Left cardiac atrium (tissue), 4 donors: ENCODE measurements around the gene CARM1. TPM values are rescaled to one million over a fixed set of nuclear protein-coding genes. Genes with fewer than 3 reads are reported as not detected.
"Not testable (repeated sequence)": the region's sequence is repeated elsewhere in the genome, so short reads cannot be mapped to it uniquely, and the experiment has no call there.

Source experiments
- ATAC-seq, 2 donors: fragments of 200-7000 bp; cut with Tn5 transposase; one replicate each; pipeline ENCODE4 v1.9.1; 2020; ENCODE audit warnings: mild to moderate bottlenecking in 2 of 2, moderate library complexity in 2 of 2
- DNase-seq: peaks from one replicate; pipeline ENCODE4 v3.0.0-alpha.2; 2020
- intact Hi-C, 2 donors: fragments of 100-400 bp; cut with DNase I; formaldehyde crosslinking; loops; one replicate each; pipeline versions ENCODE4 v1.14.1 to v1.15.1; 2022 to 2023
- long read RNA-seq: library from polyadenylated mRNA; unstranded; transcript quantifications from one replicate; pipeline ENCODE4 v2.0.0, GENCODE V29; 2021
- total RNA-seq, 2 donors: library from RNA; stranded (reverse); fragmentation: NEBNext Ultra II Directional; extraction: Animal tissue kit (Norgen Biotek cat#: 25700); gene quantifications; one replicate each; pipeline ENCODE4 v1.2.1, GENCODE V29; 2021
- donor health status: DM: no; HTN: yes; CAD: no.
- donor health status: DM: no; HTN: yes; CAD: no; lungs with severe emphysema.
- donor health status: DM: yes; HTN: yes; CAD: no.
- donor health status: Dilated cardiomyopathy.

Gene CARM1
- total RNA-seq, result 10 to 100 TPM; 31.9 to 32.4 TPM
- long read RNA-seq, partial matches to known transcripts, result 0 of 3 reads
- long read RNA-seq, other reads (novel, unspliced or antisense), result 3 of 3 reads

DNA sequence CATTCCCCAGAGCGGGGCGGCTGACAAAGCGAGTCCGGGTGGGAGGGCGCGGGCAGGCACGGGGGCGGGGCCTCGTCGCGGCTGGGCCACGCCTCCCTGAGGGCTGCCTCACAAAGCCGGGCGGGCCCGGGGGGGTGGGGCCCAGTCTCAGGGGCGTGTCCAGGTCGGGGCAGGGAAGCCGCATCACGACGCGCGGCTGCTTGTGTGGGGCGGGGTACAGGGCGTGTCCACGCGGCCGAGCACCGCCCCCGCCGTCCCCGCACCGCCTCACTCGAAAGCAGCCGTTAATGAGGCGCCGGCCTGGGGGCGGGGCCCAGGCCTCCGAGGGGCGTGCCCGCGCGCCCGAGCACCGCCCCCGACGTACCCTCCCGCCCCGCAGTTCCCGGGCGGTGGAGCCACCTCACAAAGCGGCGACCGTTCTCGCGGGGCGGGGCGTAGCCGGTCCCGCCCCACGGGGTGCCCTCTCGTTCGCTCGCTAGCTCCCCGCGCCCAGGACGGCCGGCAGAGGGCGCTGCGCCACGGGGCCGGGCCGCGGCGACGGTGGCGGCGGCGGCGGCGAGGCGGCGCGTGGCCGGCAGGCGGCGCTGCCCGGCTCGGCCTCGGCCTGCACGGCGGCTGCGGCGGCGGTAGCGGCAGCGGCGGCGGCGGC lies at the start of gene CARM1:
TSS of gene CARM1 (plus strand) at position 599 of the 649 bp plus-strand sequence. CDS start 150 bp downstream, outside the sequence.
- intact Hi-C loops, result loop anchor here in 1 of 2 donors (5.0 to 10.0 kb wide), 2 partner anchors 54 to 154 kb away; partner anchors contain the start of genes DNM2, TIMM29 and YIPF2

DNA sequence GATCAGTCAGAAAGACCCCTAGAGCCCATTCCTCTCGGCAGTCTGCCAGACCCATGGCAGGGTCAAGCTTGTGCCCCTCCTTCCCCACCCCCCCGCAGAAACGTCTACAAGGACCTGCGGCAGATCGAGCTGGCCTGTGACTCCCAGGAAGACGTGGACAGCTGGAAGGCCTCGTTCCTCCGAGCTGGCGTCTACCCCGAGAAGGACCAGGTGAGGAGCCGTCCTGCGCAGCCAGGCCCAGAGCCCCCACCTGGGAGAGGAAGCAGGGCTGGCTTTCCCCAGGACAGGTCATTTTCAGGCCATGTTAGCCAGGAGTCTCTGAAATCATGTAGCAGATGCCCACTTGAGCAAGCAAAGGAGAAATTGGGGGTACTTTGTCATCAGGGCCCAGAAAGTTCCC lies 47.7 kb upstream of the CARM1 start:
- no peak for DNase-seq
- ATAC-seq, result no peak

More for the DNA sequence above, at the start of gene CARM1:
- DNase-seq, result peak; percentile 99
- ATAC-seq, result peak; percentile 96 to 97

DNA sequence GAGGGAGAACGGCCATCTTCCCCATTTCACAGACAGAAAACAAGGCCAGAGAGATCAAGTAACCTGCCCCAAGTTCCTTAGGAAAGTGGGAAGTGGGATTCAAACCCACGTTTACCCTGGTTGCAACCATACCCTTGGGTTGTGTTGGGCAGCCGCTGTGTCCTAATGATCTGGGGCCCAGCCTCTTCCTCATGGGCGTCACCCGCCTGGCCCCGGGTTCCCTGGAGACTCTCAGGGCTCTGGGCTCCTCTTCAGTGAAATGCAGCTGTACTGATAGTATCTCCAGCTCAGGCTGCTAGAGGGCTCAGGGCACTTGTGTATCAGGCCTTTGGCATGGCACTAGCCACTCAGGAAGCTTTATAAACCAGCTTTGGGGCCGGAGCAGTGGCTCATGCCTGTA lies 45.1 kb upstream of the CARM1 start:
- DNase-seq, result no peak
- intact Hi-C loops, result no loop called here
- ATAC-seq, result no peak

More for the DNA sequence above, 47.7 kb upstream of the CARM1 start:
- intact Hi-C loops, result no loop called here

DNA sequence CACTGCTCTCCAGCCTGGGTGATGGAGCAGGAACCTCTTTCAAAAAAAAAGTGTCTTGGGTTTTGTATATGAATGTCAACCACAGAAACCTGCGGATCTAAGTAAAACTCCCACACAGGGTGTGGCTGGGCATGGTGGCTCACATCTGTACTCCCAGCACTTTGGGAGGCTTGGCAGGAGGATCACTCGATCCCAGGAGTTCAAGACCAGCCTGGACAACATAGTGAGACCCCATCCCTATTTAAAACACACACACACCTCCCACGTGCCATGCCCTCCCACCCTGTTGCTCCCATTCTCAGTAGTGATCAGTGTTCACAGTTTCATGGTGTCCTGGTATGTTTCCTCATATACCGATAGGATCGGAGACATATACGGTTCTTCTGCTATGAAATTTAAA lies 44.5 kb upstream of the CARM1 start:
- ATAC-seq, result no peak
- intact Hi-C loops, result no loop called here
- DNase-seq, result no peak

DNA sequence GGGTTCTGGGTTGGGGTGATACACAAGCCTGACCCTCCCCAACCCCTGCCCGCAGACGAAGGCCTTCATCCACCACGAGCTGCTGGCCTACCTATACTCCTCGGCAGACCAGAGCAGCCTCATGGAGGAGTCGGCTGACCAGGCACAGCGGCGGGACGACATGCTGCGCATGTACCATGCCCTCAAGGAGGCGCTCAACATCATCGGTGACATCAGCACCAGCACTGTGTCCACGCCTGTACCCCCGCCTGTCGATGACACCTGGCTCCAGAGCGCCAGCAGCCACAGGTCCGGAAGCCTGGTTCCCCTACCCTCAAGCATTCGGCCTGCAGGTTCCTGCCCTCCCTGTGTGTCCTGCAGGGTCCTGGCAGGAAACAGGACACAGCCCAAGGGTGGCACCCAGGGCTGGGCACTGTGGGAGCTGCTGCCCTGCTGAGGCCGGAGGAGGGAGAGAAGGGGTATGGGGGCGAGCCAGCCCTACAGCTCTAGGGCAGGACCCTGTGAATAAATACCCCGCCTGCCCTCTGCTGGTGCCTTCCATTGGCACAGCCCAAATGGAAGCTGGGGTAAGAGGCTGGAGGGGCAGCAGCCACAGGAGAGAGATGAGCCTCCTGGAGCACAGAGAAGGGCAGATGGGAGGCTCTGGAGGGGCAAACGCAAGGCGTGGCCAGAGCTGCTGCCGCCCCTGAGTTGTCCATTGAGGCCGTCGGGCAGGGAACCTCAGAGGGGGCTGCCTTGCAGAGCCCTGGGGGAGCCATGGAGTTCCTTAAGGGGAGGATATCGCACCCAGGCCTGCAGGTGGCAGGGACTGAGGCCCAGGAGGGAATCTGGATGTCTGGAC lies 42.2 kb upstream of the CARM1 start:
- DNase-seq (no peak), ATAC-seq (no peak)
- intact Hi-C loops, result no loop called here

DNA sequence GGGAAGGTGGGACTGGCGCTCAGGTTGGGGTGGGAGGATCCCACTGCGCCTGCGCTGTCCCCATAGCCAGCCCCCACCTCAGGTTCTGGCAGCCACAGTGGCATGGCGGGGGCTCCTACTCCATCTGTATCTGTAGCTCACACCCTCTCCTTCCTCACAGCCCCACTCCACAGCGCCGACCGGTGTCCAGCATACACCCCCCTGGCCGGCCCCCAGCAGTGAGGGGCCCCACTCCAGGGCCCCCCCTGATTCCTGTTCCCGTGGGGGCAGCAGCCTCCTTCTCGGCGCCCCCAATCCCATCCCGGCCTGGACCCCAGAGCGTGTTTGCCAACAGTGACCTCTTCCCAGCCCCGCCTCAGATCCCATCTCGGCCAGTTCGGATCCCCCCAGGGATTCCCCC lies 41.4 kb upstream of the CARM1 start:
- no peak for ATAC-seq
- intact Hi-C loops, result no loop called here
- DNase-seq, result no peak

DNA sequence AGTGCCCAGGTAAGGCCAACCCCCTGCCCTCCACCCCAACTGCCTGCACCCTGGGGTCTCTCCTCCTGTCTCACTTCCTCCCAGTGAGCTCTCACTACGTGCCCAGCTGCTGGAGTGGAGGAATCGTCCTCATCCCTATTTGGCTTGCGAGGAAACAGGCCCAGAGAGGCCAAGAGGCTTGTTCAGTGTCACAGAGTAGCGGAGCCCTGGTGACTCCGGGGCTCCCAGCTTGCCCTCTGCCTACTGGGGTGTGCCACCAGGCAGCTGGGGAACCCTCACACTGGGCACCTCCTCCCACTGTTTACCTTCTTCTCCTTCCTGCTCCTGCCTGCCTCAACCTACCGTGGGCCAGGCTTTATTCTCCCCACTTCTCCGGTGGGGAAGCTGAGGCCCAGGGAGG lies 41.0 kb upstream of the CARM1 start:
- DNase-seq (no peak), ATAC-seq (no peak)
- intact Hi-C loops, result no loop called here

DNA sequence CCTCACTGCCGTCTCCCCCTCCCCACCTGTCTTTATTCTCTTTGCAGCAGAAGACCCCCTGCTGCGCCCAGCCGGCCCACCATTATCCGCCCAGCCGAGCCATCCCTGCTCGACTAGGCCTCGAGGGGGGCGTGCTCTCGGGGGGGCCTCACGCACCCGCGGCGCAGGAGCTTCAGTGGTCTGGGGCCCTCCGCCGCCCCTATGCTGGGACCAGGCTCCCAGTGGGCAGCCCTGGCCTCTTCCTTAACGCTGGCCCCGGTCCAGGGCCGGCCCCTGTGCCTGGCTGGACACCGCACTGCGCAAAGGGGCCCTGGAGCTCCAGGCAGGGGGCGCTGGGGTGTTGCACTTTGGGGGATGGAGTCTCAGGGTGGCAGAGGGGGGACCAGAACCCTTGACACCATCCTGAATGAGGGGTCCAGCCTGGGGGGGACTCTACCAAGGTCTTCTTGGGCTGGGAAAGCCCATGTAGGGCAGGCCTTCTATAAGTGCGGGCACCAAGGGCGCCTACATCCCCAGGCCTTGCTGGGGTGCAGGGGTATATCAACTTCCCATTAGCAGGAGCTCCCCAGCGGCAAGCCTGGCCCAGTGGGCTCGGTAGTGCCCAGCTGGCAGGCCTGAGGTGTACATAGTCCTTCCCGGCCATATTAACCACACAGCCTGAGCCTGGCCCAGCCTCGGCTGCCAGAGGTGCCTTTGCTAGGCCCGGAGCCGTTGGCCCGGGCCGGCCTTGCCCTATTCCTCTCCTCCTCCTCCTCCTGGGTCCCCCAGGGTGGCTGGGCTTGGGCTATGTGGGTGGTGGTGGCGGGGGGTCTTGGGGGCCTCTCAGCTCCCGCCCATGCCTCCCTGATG lies 40.2 kb upstream of the CARM1 start:
- intact Hi-C loops, result no loop called here
- no peak for ATAC-seq
- no peak for DNase-seq

DNA sequence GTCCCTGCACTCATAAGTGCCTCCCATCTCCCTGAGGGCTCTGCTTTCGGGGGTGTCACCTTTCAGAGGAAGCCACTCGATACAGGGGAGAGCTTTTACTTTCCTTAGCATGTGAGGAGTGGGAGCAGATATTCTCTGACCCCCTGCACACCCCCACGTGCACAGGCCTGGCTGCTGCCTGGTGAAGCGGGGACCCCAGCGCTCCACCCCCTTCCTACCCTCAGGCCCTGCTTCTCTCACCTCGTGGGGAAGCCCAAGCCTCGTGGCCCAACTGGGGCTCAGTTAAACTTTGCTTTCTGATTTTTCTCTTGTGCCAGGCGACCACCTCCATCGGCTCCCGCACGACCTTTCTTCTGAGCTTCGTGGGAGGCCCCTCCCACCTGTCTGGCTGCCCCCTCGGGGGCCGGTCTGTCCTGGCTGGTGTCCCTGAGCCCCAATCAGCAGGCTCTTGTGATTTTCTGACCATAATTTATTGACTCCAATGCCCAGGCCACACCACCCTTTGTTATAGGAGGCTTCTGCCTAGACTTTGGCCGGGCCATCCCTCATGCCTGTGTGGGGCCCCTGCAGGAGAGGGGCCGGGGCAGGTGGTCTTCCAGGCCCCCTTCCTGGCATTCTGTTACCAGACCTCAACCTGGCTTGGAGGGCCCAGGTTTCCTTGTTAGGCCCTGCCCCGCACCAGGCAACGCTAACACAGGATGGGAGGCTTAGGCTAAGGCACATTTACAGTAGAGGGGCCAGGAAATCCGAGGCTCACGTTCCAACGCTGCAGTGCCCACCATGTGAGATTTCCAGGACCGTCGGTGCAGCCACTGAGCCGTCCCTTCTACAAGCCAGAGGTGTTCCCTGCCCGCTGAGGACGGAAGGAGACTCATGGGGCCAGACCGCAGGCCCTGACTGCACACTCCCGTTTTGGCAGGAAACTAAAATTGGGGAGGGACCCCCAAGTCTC lies 39.1 kb upstream of the CARM1 start:
- intact Hi-C loops, result no loop called here
- no peak for ATAC-seq
- DNase-seq, result no peak

DNA sequence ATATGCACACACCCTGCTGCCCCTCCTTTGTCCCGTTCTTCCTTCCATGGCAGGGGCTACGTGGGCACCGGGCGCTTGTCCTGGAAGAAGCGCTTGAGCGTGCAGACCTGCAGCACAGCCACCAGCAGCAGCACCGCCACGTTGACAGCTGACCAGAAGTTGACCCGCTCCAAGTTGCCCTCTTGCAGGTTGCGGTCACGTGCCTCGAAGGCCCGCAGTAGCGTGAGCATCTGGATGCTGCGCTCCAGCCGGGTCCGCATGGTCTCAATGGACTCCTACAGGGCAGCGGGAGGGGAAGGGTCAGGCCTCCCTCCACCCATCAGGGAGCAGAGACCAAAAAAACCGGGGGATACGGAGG lies 38.4 kb upstream of the CARM1 start:
- ATAC-seq (no peak), DNase-seq (no peak)
- intact Hi-C loops, result no loop called here

DNA sequence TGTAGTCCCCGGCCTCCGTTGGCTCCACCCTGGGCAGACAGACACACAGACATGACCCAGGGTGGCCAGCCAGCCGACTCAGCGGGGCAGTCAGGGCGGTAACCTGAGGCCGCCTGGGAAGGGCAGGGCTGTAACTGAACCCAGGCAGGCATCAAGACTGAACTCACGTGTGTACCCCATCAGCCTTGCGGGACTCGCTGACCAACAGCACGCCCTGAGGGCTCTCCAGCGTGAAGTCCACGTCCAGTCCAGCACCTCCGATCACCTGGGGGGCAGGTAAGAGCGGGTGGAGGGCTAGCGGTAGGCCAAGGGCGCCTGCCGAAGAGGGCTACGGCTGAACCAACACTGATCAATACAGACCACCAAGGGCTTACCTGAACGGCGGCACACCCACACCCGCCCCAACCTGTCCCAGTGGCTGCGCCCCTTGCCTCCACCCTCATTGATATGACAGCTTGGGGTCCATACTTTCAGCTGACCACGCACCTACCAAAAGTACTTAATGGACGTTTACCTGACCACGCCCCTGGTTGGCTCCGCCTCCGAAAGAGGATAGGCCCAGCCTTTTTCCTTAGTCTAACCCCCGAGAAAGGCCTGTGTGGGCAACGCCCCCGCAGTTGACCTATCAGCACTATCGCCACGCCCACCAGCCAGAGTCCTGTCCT lies 36.1 kb upstream of the CARM1 start:
- intact Hi-C loops, result no loop called here
- DNase-seq, result no peak
- no peak for ATAC-seq

DNA sequence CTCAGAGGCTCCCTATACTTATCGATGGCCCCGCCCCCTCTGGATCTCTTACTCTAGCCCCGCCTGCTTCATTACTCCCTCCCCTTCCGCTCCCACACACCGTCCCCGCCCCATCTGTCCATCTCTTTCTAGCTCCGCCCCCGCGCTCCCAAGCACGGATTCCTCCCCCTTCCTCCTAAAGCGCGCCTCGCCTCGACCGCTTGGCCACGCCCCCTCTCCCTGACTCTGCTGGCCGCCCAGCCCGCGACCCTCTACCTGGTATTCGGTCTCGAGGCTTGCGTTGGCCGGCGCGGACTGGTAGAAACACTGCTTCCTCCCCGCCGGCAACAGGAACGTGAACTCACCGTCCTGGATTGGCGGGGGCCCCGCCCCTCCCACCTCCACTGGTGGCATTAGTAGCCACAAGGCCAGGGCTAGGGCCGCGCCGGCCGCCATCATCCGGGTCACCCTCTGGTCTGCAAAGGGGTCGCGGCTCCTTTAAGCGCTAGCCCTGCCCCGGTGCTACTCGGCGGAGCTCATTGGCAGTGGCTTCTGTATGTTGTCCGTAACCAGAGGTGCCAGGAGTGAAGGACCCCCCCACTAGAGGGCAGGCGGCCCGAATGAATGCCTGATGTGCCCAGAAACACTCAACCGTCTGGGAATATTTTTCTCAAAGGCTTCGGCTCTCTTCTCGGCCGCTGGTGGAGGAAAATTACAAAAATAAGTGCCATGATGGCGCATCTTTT lies 35.4 kb upstream of the CARM1 start, which contains the start of gene TMED1:
TSS of gene TMED1 (minus strand) at position 459 of the 725 bp plus-strand sequence. CDS start at position 438, 21 bp downstream.
- peak; percentile 94 to 95 for ATAC-seq
- intact Hi-C loops, result no loop called here
- DNase-seq, result peak; percentile 100

DNA sequence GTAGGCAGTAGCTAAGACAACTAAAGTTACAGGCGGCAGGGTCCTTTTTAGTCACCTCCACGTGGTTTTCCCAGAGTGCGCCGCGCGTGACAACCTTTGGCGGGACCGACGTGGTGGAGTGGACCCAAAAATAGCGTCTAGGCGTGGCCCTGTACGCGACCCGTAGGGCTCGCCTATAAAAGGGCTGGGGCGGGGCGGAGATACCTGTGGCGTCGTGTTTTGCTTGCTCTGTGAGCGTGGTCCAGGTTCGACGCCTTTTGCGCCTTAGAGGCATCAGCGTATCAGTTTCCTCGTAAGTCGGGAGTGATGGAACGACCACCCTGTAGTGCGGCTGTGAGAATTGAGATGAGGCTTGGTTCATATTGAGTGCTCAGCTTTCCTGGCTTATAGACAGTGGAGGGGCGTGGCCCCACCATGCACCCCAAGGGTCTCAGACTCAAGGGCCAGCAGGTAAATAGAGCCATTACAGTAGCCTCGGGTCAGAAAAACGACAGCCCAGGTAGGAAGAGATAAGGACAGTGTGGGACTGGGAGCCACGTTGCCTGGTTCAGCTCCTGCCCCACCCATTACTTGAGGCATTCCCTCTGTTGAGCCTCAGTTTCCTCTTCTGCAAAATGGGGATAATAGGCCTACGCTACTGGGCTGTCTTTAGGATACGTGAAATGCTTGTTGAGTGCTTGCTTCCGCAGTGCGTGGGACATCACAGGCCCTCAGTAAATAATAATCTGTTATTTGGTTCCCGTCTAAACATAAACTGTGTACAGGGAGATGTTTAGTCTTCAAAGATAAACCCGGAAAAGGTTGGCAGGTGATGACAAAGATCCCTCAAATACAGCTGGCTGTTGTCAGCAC lies 34.6 kb upstream of the CARM1 start:
- DNase-seq (peak; percentile 89), ATAC-seq (peak; percentile 58 to 60)
- intact Hi-C loops, result no loop called here

DNA sequence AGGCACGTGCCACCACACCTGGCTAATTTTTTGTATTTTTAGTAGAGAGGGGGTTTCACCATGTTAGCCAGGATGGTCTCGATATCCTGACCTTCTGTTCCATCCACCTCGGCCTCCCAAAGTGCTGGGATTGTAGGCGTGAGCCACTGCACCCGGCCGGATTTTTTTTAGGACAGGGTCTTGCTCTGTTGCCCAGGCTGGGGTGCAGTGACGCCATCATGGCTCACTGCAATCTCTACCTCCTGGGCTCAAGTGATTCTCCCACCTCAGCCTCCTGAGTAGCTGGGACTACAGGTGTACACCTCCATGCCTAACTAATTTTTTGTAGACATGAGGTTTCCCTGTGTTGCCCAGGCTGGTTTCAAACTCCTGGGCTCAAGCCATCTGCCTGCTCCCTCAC lies 33.7 kb upstream of the CARM1 start:
- ATAC-seq, intact Hi-C loops, DNase-seq: not testable (repeated sequence)

DNA sequence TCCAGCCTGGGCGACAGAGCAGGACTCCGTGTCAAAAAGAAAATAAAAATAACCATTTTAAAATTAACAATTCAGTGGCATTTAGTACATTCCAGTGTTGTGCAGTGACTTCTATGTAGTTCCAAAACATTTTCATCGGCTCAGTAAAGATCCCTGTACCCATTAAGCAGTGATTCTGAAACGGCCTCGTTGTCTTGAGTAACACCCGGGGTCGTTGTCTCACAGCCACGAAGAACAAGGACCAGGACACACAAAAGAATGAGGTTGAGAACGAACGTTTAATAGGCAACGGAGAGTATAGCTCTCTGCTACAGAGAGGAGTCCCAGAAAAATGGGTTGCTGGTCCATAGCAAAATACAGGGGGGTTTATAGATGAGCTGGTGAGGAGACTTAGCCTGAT lies 33.0 kb upstream of the CARM1 start:
- DNase-seq (no peak), ATAC-seq (no peak)
- intact Hi-C loops, result no loop called here
